HG02763 (cell line): Measurements from ENCODE around the gene ASPM.
"Not testable (repeated sequence)": the region's sequence is repeated elsewhere in the genome, so short reads cannot be mapped to it uniquely, and the experiment has no call there.

ENCODE experiments used
- ATAC-seq: cut with Tn5 transposase; IDR thresholded peaks from one replicate; pipeline ENCODE4 v1.9.1; 2021; ENCODE audit warnings: mild to moderate bottlenecking, moderate library complexity; ENCODE audit not compliant: unreplicated experiment

The ASPM gene

GRCh38 chr1:197092491-197093023 lies 53.9 kb downstream of the ASPM start:
- no peak for ATAC-seq

DNA sequence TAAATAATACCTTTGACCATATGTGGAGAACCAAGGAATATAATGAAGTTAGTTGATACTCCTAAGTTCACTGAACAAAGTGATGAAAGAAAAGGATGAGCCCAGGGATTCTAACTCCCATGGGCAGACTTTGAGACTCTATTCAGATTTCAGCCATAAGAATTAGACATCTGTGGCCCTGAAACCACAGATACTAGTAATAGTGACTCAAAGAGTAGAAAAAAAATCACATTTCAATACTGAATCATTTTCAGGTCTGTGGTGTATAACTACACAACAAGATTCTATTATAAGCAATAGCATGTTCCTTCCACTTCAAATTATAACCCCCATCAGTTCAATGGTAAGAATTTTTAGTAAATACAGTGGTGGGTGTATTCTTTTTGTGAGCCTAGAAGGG lies 63.0 kb downstream of the ASPM start:
- no peak for ATAC-seq

- ATAC-seq, result no peak
These were observed 65.2 kb downstream of the ASPM start for GRCh38 chr1:197081117-197081753.

- no peak for ATAC-seq
These were observed 66.1 kb downstream of the ASPM start for GRCh38 chr1:197080323-197080722.

DNA sequence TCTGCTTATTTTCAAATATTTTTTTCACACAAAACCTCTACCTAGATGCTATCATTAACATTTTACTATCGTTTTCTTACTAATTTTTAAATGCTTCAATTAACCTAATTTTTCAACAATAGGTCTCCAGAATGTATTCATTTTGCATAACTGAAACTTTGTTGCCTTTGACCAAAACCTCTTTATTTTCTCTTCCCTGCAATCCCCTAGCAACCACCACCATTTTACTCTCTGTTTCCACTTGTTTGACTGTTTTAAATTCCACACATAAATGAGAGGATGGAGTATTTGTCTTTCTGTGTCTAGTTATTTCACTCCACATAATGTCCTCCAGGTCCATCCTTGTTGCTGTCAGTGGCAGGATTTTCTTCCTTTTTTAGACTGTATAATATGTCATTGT lies 69.9 kb downstream of the ASPM start:
- no peak for ATAC-seq

DNA sequence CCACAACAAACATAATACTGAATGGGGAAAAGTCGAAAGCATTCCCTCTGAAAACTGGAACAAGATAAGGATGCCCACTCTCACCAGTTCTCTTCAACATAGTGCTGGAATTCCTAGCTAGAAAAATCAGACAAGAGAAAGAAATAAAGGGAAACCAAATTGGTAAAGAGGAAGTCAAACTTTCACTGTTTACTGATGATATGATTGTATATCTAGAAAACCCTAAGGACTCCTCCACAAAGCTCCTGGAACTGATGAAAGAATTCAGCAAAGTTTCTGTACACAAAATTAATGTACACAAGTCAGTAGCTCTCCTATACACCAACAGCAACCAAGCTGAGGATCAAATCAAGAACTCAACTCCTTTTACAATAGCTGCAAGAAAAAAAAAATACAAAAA lies 72.5 kb downstream of the ASPM start:
- ATAC-seq, result no peak

GRCh38 chr1:197067457-197067818 lies 79.0 kb downstream of the ASPM start:
- ATAC-seq, result no peak

DNA sequence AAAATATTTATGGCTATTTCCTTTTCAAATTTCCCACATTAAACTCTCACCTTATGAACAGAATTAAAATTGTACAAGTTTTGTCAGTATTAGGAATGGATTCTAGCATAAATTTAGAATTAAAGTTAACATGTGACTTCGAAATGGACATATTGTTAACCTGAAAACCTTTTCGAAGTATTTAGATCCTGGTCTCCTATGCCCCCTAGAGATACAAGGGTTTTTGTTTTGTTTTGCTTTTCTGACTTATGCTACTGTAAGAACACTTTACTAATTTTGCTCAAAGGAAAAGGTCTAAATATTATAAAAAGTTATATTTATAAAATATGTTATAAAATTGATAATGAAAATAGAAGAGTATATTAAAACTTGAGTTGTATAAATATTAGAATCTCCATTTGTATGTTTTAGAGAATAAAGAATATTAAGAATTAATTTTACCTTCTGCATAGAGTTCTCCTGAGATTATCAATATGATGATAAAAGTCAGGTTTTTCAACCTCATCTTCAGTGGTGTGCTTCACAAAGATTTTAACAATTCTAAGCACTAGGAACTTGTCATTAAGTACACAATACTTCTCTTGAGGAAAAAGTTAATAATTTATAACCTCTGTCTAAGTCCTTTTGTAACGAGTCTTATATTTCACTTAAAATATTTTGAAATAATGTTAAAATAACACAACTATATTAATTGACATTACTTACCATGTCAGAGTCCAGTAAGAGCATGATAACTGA lies 79.6 kb downstream of the ASPM start, which contains the start of gene F13B:
TSS of gene F13B (minus strand) at position 542 of the 738 bp plus-strand sequence. CDS start at position 505, 37 bp downstream.
- no peak for ATAC-seq

- ATAC-seq, result no peak
These were observed 80.2 kb downstream of the ASPM start for GRCh38 chr1:197066277-197066676.

- no peak for ATAC-seq
These were observed 80.9 kb downstream of the ASPM start for GRCh38 chr1:197065559-197065958.

DNA sequence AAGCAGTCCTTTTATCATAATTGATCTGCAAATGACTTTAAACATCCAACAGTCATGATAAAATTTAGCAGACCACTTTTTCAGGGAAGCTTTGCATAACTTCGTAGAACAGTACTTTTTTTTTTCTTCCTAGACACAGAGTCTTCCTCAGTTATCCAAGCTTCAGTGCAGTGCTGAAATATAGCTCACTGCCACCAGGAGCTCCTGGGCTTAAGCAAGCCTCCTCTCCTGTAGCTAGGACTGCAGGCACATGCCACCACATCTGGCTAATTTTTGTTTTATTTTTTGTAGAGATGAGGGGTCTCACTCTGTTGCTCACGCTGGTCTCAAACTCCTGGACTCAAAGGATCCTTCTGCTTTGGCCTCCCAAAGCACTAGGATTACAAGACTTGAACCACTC lies 83.3 kb downstream of the ASPM start:
- peak; percentile 10 for ATAC-seq

DNA sequence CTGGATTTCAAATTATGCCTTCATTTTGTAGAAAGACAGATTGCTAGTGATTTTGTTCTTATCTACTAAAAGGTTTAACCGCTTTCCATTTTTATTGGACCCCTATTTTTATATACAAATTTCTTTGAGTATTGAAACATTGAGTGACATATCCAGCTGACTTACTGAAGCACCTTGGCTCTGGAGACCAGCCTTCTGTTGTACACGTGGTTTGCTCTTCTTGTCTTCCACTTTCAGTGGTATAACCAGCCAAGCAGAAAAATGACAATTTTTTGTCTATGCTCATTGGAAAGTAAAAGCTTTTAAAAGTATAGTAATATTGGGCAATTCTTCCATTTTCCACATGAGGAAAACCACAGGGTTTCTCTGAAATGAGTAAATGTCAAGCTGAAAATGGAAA lies 83.8 kb downstream of the ASPM start:
- ATAC-seq, result peak; percentile 90

GRCh38 chr1:197049100-197049499 lies 97.4 kb downstream of the ASPM start:
- ATAC-seq, result no peak

GRCh38 chr1:197042676-197043341 lies 103.7 kb downstream of the ASPM start:
- no peak for ATAC-seq

DNA sequence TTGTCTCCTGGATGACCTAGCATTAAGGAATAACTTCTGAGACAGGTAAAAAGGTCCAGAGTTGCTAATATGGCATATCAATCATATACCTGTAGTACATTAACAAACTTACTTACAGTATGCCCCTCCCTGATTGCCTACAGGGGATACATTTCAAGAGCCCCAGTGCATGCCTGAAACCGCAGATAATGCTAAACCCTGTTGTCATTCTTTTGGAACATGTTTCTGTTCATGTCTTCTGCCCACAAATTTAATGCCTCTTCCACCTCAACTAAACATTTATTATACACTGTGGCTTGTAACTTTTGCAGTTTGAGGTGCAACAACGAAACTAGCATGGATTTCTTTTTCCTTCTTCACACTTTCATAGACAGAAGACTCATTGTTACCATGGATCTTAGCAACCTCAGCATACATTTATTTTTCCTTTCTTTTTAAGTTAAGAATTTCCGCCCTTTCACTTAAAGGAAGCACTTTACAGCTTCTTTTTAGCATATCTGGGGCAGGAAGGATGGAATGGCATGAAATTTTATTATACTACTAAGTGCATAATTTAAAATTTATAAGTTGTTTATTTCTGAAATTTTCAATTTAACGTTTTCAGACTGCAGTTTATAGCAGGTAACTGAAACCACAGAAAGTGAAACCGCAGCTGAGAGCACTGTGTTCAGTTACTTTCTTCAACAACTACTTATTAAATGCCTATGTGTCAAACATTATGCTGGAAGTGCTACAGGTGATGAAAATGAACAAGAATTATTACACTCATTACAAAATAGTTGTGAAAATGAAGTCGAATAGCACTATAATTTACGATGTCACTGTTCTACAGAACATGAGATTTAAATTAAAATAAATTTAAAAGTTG lies 104.7 kb downstream of the ASPM start:
- peak; percentile 71 for ATAC-seq

GRCh38 chr1:197036861-197037260 lies 109.6 kb downstream of the ASPM start:
- ATAC-seq, result no peak

DNA sequence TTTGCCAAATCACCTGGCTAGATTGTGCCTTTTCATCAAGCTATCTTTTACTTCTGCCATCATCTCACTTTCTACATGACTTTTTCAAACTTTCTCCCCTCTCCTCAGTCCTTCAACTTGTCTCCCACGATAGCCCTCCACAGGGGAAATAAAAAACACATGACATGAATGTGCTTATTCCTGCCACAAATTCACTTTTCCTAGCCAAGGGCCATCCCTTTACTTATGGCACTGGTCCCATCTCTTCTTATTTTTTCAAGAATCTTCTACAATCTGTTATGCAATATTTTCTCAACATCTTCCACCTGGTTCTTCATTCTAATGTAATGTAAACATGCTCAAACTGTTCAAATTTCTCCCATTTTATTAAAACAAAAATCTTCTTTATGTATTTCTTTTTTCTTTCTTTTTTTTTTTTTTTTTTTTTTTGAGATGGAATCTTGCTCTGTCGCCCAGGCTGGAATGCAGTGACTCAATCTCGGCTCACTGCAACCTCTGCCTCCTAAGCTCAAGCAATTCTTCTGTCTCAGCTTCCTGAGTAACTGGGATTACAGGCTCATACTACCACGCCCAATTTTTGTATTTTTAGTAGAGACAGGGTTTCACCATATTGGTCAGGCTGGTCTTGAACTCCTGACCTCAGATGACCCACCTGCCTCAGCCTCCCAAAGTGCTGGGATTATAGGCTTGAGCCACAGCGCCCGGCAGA lies 111.7 kb downstream of the ASPM start:
- not testable (repeated sequence) for ATAC-seq
